GM19397 (cell line): ENCODE measurements around the gene ARHGEF17.

Experiments used
- ATAC-seq: cut with Tn5 transposase; IDR thresholded peaks from one replicate; pipeline ENCODE4 v1.9.1; 2021; ENCODE audit warnings: mild to moderate bottlenecking, moderate library complexity; ENCODE audit not compliant: unreplicated experiment

The ARHGEF17 gene

GRCh38 chr11:73311394-73311869, 3.4 kb downstream of the ARHGEF17 start:
- ATAC-seq, result no peak

- no peak for ATAC-seq
Observed at GRCh38 chr11:73312036-73312435, 4.0 kb downstream of the ARHGEF17 start.

- no peak for ATAC-seq
Observed at GRCh38 chr11:73312851-73313327, 4.8 kb downstream of the ARHGEF17 start.

DNA sequence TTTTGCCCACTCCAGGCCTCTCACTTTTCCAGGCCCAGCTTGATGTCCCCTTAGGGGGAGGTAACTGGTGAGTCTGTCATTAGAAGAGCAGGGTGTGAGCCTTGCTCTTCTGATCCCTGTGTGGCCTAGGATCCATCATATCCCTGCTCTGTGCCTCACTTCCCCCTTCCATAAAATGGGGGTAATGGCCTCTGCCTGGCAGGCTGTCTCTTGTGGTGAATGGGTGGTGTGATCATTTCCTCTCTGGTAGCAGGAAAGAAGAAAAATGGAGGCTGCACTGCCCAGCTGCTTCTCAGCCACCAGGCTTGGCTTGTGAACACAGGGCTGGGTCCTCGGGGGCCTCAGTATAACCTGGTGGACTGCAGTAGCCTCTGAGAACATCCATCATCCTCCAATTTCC, 5.6 kb downstream of the ARHGEF17 start:
- no peak for ATAC-seq

- no peak for ATAC-seq
Observed at GRCh38 chr11:73314117-73314961, 6.3 kb downstream of the ARHGEF17 start.

GRCh38 chr11:73315293-73316020, 7.4 kb downstream of the ARHGEF17 start:
- no peak for ATAC-seq

- no peak for ATAC-seq
Observed at GRCh38 chr11:73316422-73316821, 8.3 kb downstream of the ARHGEF17 start.

DNA sequence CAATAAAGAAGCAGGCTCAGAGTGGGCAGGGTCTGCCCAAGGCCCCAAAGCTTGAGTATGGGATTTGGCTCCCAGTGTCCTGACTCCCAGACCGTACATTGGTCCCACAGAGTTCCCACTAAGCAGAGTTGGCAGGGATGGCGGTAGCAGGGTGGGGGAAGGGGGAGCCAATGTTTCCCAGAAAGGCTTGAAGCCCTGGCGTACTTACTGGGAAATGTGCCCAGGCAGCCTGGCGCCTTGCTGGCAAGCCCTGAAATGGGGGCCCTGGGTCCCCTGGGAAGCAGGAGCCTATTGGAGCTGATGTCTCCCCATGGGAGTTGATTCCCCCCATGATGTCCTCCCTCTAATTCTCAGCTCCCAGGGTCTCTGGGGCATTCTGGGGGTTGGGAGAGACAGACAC, 9.3 kb downstream of the ARHGEF17 start:
- ATAC-seq, result no peak

DNA sequence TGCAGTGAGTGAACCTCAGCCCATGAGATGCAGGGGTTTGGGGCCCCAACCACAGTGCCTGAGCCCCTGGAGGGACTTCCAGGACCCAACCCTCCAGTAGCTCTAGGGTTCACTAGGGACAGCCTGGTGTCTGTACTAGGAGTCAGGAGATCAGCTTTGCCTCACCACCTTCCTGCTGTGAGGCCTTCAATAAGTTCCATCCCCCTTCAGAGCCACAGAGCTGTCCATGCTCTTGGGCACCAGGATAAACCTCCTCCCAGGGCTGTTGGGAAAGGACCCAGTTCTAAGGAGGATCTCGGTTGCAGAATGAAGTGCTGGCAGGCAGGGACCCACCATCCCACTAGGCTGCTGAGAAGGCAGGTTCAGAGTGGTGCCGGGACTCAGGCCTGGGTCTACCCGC, 9.7 kb downstream of the ARHGEF17 start:
- no peak for ATAC-seq

GRCh38 chr11:73318501-73319011, 10.5 kb downstream of the ARHGEF17 start:
- ATAC-seq, result no peak

DNA sequence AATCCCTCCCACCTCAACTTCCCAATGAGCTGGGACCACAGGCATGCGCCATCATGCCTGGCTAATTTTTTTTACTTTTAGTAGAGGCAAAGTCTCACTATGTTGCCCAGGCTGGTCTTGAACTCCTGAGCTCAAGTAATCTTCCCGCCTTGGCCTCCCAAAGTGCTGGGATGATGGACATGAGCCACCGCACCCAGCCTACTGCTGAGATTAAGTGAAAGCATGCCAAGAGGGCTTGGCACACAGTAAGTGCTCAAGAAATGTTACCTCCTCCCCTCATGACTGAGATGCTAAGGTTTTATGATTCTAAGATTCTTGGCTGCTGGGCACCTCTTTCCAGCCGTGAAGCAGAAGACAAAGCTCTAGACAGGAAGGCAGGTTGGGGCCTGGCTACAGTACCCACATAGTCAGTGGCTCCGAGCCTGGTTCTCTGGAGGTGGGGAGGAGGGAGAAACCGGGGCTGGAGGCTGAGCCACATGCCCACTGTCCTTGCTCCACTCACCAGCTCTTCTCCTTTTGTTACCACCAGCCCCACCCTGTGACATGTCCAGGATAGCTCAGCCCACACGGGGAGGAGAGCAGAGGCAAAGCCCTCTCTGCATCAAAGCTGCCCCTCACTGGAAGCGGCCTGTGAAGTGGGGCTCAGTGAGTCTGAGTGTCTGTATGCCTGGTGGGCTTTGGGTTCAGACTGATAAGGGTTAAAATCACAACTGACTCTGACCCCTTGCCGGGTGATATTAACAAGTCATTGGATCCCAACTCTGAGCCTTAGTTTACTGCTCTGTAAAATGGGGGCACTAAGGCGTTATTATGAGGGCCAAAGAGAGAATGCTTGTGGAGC, 12.9 kb downstream of the ARHGEF17 start:
- no peak for ATAC-seq

DNA sequence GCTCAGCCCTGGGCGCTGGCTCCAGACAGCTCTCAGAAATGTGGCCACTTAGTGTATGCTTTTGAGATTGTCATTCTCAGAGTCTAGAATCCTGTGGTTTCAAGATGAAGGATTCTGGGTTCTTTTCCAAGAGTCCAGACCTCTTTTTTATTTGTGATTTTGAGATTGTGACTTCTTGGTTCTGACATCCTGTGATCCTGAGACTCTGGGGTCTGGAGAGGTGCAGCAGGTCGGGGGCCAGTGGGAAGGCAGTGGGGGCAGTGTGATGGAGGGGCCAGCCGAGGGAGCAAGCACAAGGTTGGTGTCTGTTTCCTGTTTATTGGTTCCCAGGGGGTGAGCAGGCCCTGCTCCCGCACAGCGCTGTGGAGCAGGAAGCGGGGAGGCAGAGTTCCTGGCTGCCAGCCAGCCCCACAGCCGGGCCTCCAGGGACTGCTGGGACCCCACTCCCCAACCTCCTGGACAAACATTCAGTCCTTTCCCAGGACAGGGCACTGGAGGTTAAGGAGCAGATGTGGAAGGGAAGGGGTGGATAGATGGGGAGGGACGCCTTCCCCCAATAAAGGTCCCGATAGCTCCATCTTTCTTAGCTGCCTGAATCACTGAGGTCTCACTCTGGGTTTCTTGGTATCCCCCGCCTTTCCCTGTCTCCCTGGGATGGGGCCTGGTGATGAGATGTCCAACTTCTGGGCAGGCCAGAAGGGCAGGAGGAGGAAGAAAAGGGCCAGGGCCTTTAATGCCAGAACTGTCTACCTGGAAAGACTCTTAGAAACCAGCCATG, 13.7 kb downstream of the ARHGEF17 start:
- ATAC-seq, result no peak

- no peak for ATAC-seq
Observed at GRCh38 chr11:73322382-73323306, 14.6 kb downstream of the ARHGEF17 start.

DNA sequence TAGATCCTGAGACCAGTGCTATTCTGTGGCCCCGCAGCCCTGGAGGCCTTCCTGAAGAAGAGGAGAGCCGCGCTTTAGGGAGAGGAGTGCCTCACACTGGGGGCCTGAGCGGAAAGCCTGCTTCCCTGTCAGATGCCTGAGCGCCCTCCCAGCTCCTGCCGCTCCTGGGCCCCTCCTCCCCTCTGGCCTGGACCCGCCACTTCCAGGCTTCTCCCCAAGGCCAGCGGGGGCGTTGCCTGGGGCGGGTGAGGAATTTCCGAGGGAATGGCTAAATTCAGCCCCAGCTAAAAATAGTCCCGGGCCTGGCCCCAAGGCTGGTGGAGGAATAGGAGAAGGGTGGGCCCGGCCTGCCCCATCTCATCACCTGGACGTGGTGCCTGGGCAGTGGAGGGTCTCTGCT, 15.4 kb downstream of the ARHGEF17 start:
- ATAC-seq, result no peak

DNA sequence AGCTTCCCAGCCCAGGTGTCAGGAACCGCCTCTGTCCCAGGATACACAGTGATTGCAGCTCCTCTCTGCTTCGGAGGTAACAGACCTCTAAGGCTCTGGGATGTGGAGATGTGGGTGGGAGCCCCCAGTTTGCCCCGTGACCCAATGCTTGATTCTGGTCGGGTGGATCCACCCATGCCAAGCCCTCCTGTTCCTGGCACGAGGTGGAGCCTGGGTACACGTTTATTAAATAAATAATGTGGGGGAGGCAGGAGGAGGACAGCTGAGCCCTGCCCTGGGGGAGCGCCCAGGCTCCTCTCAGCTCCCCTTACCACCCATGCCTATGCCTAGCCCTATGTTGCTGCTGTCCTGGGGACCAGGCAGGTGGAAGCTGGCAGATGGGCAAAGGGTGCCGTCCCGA, 16.0 kb downstream of the ARHGEF17 start:
- ATAC-seq, result no peak

DNA sequence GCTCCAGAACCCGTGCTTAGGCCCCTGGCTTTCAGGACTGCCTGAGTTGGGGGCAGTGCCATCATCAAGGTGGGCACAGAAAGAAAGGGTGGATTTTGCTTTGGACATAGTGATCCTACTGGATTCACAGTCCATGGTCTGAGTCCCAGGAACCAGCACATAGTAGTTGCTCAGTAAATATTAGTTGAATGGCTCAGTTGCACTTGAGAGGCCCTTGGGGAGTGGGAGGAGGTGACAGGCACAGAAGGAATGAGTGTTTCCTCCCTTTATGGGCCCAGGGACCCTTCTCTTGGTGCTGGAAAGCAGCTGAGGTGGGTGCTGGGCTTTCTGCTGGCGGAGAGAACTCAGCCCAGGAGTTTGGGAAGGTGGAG, 16.6 kb downstream of the ARHGEF17 start:
- ATAC-seq, result no peak

- ATAC-seq, result peak; percentile 65
Observed at GRCh38 chr11:73325036-73325981, 17.2 kb downstream of the ARHGEF17 start.
